Hematopoietic multipotent progenitor cell treated with erythropoietin and hydrocortisone succinate and interleukin-3 and kit ligand, for 6 days (in vitro differentiated cells): ENCODE results near the gene NFATC2.

ENCODE experiments used
- DNase-seq: peaks from one replicate; pipeline ENCODE4 v3.0.0-alpha.2; 2015

NFATC2 gene

DNA sequence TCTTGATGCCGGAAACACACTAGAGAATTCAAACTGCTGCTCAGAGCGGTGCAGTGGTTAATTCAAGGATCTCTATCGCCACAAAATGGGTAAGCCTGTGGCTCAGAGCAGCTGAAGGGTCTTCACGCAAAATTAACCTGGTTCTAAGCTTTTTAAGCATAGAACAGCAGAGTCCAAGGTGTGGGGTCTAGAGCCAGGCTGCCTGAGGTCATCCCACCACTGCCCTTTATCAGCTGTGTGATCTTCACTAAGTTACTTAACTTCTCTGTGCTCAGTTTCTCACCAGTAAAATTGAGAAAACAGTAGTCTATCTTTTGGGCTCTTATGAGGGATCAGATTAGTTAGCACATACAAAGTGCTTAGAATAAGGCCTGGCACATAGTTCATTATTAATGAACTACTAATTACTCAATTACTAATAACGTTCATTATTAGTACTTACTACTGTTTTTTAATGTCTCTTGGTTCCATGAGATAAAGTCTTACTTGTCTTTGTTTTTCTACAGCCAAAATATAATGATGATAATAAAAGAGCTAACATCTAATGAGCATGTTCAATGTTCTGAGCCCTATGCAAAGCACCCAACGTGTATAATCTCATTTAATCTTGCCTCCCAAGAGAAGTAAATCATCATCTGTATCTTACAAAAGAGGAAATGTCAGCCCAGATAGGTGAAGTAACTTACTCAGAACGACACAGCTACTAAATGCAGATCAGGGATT lies 92.9 kb downstream of the NFATC2 start:
- DNase-seq: no peak

DNA sequence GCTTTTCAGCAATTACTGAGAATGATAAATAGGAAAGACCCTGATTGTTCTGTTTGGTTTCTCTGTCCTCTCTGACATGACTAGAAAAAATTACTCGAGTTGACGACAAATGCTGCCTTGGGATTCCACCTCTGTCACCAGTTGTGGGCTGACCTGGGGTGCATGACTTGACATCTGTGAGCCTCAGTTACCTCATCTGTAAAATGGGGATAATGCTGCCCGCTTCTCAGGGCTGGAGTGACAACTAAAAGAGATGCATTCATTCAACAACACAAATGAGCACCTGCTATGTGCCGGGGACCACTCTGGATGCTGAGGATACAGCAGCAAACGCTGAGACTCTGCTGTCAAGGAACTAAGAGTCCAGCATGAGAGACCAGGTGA lies 94.8 kb downstream of the NFATC2 start:
- no peak for DNase-seq

DNA sequence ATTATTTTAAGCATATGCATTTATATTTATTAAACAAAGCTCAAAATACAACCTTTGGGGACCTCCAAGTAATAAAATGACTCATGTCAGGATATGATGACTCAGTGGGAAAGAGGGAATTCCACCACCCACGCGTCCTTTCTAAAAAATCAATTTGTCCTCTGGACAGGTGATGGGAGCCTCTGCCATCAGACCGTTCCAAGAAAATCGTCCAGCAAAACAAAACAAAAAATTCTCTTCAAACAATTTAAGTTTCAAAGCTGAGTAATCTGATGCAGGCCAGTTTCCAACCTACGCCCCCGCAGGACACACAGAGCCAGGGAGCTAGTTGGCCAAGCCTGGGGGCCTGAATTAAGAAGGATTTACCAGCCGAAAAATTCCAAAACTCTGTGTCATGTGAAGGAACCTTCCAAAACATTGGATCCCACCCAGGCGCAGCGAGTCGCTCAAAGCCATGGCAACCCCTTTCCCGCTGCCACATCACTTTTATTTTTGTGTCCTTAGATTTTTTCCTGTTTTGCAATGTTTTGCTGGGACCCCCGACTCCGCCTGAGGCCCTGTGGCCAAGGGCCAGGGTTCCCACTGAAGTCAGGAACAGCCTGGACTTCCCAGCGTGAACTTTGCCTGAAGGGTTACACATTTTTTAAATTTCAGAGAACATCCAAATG lies 95.3 kb downstream of the NFATC2 start:
- DNase-seq: no peak

DNA sequence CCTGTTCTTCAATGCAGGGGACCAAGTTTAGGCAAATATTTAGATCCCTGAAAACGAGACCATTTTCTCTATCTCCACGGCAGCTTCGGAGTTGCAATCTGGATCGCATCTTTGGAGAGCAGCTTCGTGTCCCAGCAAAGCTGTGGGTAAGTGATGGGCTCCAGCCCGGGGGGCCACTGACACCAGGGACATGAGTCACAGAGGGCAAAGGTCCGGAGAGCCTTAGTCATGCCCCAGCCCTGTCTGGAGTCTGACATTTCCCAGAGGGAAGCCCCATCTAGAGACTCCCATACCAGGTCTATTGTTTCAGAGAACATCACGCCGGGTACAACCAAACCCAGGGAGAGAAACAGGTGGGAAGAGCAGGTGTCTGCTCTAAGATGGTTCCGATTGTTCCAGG lies 95.9 kb downstream of the NFATC2 start:
- DNase-seq: no peak

DNA sequence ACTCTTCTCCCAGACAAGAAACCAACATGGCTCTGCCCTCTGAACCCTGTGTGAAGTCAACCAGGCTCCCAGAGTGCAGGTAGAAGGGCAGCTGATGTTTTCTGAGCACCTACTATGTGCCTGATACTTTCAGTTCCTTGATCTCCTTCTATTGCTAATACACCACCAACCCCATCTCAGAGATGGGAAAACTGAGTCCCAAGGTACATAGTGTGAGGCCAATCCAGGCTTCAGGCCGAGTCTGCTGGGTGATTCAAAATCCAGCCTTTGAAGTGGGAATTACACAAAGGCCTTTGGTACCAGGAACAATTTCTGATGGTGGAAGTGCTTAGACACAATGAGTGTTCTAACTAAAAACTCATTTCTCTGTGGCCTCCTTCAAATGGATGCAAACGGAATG lies 96.3 kb downstream of the NFATC2 start:
- DNase-seq: no peak

DNA sequence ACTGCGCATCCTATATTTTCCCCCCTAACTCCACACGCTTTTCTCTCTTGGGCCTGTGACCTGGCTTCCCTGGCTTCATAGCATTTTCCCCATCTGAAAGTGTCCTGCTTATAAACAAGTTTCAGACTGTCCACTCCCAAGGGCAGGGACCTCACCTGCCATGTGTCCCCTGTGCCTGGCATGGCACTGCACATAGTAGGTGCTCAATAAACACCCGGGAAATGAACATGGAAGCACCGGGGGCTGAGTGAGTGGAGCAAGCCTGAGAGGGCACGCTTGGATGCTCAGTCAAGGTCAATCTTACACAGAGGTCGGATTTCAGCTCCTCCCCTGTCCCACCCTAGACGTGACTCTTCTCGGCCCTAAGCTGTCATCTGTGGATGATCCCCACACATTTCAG lies 96.9 kb downstream of the NFATC2 start:
- no peak for DNase-seq

DNA sequence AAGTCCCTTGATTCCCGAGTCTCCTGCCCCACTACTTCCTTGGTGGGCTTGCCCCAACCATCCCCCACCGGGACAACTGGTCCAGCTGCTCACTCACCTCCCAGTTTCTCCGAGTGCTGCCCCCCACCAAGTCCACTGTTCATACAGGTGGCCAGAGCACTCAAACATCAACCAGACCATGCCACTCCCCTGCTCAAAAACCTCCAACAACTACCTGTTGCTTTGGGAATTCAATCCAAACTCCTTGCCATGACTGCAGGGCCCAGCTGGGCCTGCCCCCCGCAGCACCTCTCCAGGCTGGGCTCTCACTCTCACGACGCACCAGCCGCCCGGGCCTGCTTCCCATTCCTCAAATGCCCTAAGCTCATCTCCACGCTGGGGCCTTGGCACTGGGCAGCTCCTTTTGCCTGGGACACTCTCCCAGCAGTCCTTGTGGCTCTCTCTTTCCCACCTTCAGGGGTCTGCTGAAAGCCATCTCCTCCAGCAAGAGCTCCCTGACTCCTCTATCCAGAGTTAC lies 97.5 kb downstream of the NFATC2 start:
- no peak for DNase-seq

DNA sequence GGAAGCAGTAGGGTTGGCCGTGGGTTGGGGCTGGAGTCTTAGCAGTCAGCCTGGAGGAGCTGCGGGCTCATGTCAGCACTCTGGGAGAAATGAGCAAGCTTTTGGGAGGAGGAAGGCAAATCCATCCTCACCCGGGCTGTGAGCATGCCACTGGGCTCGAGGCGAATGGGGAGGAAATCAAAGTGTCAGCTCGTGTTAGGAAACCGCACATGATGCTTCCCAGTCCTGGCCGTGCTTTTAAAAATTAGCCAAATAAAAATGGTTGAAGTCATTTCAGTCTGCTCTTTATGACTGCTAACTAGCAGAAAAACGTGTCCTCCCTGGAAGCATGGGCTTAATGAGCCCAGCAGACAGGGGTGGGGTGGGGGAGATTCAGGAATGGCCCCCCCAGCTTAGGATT lies 98.1 kb downstream of the NFATC2 start:
- DNase-seq: no peak

DNA sequence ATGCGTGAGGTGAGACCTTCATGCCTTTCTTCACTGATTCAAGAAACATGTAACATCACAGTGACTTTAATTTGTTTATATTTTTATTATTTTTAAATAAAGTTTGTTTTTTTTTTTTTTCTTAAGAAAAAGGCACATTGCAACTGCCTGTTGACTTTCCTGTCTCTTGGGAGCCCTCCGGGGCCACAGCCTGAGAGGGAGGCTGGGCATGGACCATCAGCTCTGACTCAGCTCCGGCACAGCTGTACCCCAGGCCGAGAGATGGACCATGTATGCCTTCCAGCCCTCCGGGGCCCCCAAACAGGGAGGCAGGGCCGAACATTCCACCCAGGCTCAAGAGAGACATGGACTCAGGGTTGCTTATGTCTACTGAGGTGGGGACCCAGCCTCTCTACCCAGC lies 99.9 kb downstream of the NFATC2 start:
- DNase-seq: no peak

DNA sequence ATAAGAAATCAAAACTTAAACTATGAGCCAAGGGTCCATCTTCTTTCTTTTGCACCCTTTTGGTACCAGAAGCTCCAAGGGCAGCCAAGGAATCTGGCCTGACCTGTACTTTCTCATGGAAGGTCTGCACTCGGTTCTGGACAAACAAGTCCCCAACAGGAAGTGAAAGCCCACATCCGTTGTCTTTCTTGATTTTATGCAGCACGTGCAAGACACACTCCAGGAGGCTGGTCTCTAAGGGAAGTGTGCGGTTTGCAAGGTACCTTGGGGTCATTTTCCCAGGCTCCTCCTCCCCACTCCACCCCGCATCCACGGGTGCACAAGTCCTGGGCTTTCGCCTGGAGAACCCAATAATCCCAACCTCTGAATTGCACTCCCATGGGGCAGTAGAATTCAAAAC lies 101.9 kb downstream of the NFATC2 start:
- DNase-seq: no peak

DNA sequence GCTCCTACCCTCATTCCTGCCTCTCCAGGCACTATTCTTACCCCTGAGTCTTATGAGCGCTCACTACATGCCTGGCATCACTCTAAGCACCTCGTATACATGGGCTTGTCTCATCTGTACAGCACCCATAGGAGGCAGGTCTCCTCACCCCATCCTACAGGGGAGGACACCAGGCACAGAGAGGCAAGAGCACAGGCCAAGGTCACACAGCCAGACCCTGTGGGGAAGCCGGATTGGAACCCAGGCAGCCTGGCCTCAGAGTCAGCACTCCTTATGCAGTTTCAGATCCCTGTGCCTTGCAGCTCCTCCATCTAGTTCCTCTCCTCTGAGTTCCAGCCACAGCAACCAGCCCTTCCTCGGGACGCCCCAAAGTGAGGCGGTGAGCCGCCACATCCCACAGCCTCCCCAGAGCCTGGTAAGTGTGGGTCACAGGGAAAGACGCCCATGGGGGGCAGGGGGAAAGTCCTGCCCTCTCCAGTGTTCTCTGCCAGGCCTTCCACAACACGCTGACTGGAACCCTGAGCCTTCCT lies 103.3 kb downstream of the NFATC2 start:
- DNase-seq: no peak

DNA sequence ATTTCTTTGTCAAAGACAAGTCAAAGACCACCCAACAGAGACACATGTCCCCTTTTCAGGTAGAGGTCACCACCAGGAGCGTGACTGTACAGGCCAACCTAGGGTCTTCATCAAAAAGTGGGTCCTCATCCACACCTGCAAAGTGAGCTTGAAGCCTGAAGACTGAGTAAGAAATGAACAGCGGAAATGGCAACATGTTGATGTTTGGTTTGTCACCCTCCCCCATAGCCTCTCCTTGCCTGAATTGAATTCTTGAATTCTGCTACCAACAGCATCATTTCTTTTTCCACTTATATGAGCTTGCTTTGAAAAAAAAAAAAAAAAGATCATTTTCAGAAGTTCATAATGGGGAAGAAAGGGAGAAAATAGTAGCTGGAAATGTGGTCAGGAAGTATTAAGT lies 104.4 kb downstream of the NFATC2 start:
- no peak for DNase-seq

DNA sequence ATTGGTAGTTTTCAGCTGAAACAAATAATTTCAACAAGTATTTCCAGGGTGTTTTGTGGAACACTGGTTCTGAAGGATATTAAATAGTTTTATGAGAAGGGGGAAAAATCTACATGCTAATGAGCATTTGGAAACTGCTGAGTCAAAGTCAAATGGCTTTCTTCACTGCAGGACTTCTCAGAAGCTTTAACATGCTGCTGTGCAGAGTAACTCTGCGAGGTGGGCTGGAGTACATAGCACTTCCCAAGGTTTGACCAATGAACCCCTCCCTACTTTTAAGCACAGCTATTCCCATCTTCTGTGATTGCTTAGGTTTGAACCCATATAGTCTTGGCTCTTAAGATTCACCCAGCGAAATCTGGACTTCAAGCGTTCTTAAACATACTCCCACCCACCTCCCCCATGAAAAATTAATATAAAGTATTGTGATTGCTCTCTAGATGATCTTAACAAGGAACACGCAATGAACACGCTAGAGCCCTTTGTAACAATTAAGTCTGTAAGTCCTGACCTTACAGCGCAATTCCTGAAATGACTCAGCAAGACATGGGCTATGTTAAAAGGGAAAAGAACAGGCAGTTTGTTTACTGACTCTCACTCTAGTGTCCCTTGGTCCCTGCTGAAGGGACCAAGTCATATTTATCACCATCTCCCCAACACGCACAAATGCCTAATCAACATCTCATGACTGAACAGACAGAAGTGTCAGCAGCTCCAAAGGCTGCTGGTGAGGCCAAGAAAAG lies 105.2 kb downstream of the NFATC2 start:
- no peak for DNase-seq

DNA sequence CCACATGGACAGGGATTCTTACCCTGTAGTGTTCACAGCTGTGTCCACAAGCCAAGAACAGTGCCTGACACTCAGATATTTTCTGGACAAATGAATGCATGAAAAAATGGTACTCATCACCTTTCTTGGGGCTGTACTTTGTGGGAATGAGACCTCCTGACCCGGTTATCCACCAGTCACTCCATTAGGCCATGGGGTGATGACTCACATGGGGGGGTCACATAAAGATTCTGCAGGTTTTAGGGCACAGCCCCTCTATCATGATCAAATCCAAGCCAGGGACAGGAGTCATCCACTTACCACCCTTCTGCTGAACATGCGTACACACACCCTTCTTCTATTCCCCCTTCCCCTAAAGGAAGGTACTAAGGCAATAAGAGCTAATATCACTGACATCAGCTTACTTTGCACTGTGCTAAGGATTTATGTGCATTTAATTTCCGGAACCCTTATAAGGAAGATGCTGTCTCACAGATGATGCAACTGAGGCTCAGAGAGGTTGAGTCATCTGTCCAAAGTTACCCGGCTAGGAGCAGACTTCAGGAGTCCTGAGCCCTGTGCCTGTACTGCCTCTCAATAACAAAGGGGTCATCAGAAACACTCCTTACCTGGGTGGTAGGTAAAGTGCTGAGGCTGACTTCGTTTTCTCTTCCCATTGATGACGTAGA lies 107.8 kb downstream of the NFATC2 start:
- no peak for DNase-seq

DNA sequence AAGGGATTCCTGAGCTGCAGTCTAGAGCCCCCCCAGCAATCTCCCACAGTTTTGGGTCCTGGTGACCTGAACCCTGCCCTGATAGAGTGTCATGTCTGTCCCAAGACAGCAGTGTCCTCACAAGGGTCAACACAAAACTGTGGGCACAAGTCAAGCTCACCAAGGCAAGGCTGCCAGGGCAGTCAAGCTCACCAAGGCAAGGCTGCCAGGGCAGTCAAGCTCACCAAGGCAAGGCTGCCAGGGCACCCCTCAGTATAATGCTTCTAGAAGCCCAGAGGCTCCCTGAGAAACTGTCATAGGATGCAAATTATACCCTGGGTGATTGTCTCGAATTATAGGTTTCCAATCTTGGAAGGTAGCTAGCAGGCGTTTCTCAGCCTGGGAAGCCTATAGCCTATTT lies 108.5 kb downstream of the NFATC2 start:
- DNase-seq: no peak

DNA sequence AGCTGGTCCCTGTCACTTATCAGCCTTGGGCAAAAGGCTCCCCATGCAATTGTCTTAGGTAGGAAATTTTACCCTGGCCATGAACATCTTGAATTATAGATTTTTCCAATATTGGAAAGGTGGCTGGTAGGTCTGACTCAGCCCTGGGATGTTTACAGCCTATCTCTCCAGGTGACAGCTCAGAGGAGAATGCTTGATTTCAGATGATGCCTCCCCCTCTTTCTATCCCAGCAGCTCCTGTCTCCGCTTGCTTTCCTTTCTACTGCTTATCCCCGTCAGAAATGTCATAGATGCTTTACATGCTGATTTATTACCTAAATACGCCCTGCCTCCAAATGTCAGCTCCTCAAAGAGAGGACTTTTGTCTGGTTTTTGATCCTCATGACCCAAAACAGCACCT lies 109.6 kb downstream of the NFATC2 start:
- DNase-seq: no peak

DNA sequence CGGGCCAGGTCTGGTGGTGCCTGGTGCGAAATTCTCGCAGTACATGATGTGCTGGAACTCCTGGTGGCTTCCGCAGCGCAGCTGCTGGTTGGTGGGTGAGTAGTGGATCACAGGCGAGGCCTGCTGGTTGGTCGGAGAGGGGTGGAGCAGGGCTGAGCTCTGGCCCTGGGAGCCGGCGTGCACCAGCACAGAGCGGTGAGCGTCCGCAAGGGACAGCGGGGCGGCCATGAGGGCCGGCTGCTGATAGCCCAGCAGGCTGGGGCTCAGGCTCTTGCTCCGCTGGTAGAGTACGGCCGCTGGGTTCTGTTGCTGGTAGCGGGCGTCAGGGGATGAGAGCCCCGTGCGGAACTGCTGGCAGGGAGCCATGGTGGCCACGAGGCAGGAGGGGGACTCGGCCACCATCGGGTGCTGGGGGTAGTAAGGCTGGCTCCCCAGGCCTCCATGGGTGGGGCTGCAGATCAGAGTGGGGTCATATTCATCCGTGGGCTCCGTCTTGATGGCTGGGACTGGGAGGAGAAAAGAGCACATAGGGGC lies 110.2 kb downstream of the NFATC2 start:
- no peak for DNase-seq

DNA sequence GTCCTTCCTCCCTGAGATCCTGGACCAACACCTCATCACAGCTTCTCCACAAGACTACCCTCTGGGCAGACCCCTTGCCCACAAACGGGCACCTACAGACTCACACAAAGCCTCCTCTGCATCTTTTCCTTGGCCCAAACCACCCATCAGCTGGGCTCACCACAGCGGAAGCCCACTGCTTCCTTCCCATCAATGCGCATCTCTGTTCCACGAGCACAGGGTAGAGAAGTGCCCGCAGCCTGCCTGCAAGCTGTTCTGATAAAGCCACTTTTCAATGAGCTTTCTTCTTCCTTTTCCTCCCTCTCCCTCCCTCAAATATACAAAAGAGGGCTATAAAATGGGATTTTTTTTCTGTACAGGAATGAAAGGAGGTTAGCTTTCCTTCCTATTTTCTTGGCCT lies 111.2 kb downstream of the NFATC2 start:
- peak; percentile 35 for DNase-seq

DNA sequence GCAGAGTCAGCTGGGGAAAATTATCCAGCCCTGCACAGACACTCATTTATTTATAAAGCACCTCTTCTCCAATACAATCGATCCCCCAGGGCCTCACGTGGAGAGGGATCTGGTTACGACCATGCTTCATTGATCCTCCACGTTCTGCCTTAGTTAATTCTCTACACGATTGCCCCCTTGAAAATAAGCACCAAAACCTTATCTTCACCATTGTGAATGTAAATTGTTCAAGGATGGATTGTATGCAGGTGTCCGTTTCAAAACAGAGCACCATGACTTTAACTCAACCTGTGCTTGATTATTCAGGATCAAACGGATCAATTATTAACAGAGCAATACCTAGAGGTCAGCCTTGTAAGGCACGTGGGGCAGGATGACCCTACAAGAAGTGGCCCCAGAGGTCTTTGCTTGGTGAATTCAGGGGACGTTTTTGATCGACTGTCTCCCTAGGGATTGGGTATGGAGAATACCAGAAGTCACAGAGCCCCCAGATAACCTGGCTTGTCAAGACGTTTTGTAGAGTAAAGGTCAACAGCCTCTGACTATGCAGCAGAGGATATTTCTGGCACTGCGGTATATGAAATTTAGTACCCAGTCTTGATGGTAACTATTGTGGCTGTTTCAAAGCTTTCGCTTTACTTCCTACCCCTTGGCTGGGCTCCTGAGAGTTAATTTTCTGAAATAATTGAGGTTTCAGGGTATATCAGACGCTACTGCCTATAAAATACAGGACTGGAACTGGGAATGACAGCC lies 112.1 kb downstream of the NFATC2 start:
- no peak for DNase-seq

DNA sequence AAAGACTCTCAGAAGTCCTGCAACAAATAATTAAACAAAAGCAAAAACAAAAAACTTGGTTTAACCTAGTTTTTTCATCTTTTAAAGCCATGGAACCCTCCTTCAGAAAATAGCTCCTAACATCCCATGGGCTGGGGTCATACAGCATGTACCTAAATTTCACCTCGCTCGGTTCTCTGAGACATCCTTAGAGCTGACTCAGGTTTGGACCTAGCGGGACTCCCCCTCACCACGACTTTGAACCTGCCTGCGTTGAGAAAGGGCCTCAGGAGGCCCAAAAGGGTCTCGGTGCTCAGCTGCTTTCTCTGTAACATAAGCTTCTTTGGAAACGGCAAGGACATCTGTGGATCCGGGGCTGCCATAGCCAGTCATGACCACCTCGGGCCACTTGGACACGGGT lies 112.8 kb downstream of the NFATC2 start:
- no peak for DNase-seq

DNA sequence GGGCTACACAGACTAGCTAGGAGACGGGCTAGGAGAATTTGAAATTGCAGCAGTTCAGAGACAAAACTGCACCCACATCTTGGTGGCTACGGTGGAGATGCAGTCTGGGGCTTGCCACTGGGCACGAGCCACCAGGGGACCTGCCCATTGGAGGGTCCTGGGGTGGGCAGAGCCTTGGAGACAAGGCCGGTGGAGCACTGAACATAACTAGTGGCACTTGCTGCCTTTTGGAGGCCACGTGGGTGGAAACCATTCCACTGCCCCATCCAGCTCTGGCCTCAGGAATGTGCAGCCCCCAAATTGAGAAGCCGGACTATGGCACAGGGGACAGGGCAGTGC lies 113.4 kb downstream of the NFATC2 start:
- no peak for DNase-seq

DNA sequence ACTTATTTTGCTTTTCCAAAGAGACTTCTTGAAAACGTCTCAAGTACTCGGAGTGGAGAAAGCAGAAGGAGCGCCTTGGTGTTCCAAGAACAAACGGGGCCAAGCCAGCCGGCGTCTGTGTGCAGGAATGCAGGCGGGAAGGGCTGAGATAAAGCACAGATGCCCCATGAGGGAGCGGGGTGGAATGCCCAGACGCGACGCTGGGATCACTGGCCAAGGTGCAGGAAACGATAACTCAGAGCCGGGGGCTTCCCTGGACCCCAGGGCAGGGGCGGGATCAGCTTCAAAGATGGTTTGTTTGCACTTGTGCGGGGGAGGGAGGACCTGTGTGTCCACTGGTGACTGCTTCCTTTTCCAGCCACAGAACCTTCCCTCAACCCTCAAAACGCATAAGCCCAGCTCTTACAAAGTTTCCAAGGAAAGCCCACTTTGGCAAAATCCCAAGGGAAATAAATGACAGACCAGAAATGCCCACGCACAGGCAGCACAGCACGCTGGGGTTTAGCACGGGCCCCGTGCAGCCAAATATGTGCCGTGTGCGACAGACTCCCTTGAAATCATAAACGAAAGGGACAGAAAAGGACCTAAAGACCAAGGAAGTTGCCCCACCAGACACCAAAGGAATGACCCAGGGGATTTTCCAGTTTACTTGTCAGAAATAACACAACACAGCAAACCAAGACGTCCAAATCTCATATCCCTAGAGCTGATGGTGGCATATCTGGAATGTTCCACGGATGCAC lies 113.9 kb downstream of the NFATC2 start:
- no peak for DNase-seq
